Trophoblast cell (in vitro differentiated cells and primary cell): ENCODE measurements around the gene PLEKHA7. TPM values are rescaled to one million over a fixed set of nuclear protein-coding genes. Genes with fewer than 3 reads are reported as not detected.
"Not testable (repeated sequence)": the region's sequence is repeated elsewhere in the genome, so short reads cannot be mapped to it uniquely, and the experiment has no call there.

Source experiments
- DNase-seq, 2 donors: peaks; one replicate each; pipeline ENCODE4 v3.0.0-alpha.2; 2016
- H2AFZ ChIP-seq: 2 replicates; pipeline ENCODE4 v1.6.1; 2013; ENCODE audit warnings: low read length, moderate library complexity, mild to moderate bottlenecking; ENCODE audit not compliant: insufficient read depth, poor library complexity
- H2AK5ac ChIP-seq: 2 replicates; pipeline ENCODE4 v1.6.1; 2013; ENCODE audit warnings: mild to moderate bottlenecking, low read length
- H2BK120ac ChIP-seq: 2 replicates; pipeline ENCODE4 v1.6.1; 2013; ENCODE audit warnings: low read length, mild to moderate bottlenecking, moderate library complexity; ENCODE audit not compliant: insufficient read depth, poor library complexity
- H2BK12ac ChIP-seq: 2 replicates; pipeline ENCODE4 v1.6.1; 2013; ENCODE audit warnings: mild to moderate bottlenecking, low read length, moderate library complexity
- H2BK5ac ChIP-seq: 2 replicates; pipeline ENCODE4 v1.6.1; 2013; ENCODE audit warnings: low read length, low read depth, moderate library complexity, mild to moderate bottlenecking; ENCODE audit not compliant: poor library complexity
- H3K14ac ChIP-seq: 2 replicates; pipeline ENCODE4 v1.6.1; 2013; ENCODE audit warnings: mild to moderate bottlenecking, low read length
- H3K18ac ChIP-seq: 2 replicates; pipeline ENCODE4 v1.6.1; 2013; ENCODE audit warnings: mild to moderate bottlenecking, low read length
- H3K23ac ChIP-seq: 2 replicates; pipeline ENCODE4 v1.6.1; 2013; ENCODE audit warnings: low read length
- H3K27ac ChIP-seq: 2 replicates; pipeline ENCODE4 v1.5.1; 2013; ENCODE audit warnings: low read depth, mild to moderate bottlenecking, inconsistent platforms, low read length, moderate library complexity
- H3K27me3 ChIP-seq: 2 replicates; pipeline ENCODE4 v1.6.1; 2013; ENCODE audit warnings: inconsistent platforms, mild to moderate bottlenecking, low read length, moderate library complexity; ENCODE audit not compliant: insufficient read depth
- H3K36me3 ChIP-seq, 2 experiments: 1 replicate in 1 of 2; 2 replicates in 1 of 2; pipeline ENCODE4 v1.6.1; 2013; ENCODE audit warnings: low read length in 2 of 2, mild to moderate bottlenecking in 2 of 2, moderate library complexity in 1 of 2; ENCODE audit not compliant: insufficient read depth in 2 of 2, control insufficient read depth in 1 of 2
- H3K4ac ChIP-seq: 2 replicates; pipeline ENCODE4 v1.6.1; 2013; ENCODE audit warnings: low read depth, mild to moderate bottlenecking, low read length, moderate library complexity
- H3K4me1 ChIP-seq, 2 experiments: 1 replicate in 1 of 2; 2 replicates in 1 of 2; pipeline ENCODE4 v1.6.1; 2013; ENCODE audit warnings: low read length in 2 of 2, mild to moderate bottlenecking in 2 of 2, moderate library complexity in 1 of 2; ENCODE audit not compliant: insufficient read depth in 2 of 2, control insufficient read depth in 1 of 2
- H3K4me2 ChIP-seq: 2 replicates; pipeline ENCODE4 v1.6.1; 2013; ENCODE audit warnings: inconsistent platforms, mild to moderate bottlenecking, low read length, moderate library complexity
- H3K4me3 ChIP-seq: 2 replicates; pipeline ENCODE4 v1.5.1; 2013; ENCODE audit warnings: mild to moderate bottlenecking, low read depth, low read length, inconsistent platforms
- H3K79me1 ChIP-seq: one replicate; pipeline ENCODE4 v1.6.1; 2013; ENCODE audit warnings: low read length
- H3K79me2 ChIP-seq: 2 replicates; pipeline ENCODE4 v1.6.1; 2013; ENCODE audit warnings: low read length, mild to moderate bottlenecking; ENCODE audit not compliant: control insufficient read depth, insufficient read depth, poor library complexity
- H3K9ac ChIP-seq: 2 replicates; pipeline ENCODE4 v1.6.1; 2013; ENCODE audit warnings: mild to moderate bottlenecking, low read length
- H3K9me3 ChIP-seq: 2 replicates; pipeline ENCODE4 v1.6.1; 2013; ENCODE audit warnings: low read depth, mild to moderate bottlenecking, control low read depth, inconsistent platforms, low read length; ENCODE audit not compliant: insufficient read depth
- H4K12ac ChIP-seq: 2 replicates; pipeline ENCODE4 v1.6.1; 2013; ENCODE audit warnings: low read depth, mild to moderate bottlenecking, low read length, moderate library complexity
- H4K8ac ChIP-seq: 2 replicates; pipeline ENCODE4 v1.6.1; 2013; ENCODE audit warnings: low read depth, mild to moderate bottlenecking, low read length, moderate library complexity
- H4K91ac ChIP-seq: one replicate; pipeline ENCODE4 v1.6.1; 2013; ENCODE audit warnings: low read depth, mild to moderate bottlenecking, low read length, moderate library complexity
- WGBS: extraction: QIAGEN DNeasy Blood & Tissue Kit; methylation state at CpG from one replicate; pipeline ENCODE4 v1.1.7; 2013; ENCODE audit warnings: missing lambda C conversion rate; ENCODE audit not compliant: insufficient read length, insufficient coverage; ENCODE audit errors: extremely low coverage; 5-methylcytosine and 5-hydroxymethylcytosine counted together
- polyA plus RNA-seq: library from polyadenylated mRNA; stranded (reverse); fragments of 200-250 nt; gene quantifications from 2 replicates; pipeline ENCODE4 v1.2.3, GENCODE V29; 2013

The PLEKHA7 gene, protein sequence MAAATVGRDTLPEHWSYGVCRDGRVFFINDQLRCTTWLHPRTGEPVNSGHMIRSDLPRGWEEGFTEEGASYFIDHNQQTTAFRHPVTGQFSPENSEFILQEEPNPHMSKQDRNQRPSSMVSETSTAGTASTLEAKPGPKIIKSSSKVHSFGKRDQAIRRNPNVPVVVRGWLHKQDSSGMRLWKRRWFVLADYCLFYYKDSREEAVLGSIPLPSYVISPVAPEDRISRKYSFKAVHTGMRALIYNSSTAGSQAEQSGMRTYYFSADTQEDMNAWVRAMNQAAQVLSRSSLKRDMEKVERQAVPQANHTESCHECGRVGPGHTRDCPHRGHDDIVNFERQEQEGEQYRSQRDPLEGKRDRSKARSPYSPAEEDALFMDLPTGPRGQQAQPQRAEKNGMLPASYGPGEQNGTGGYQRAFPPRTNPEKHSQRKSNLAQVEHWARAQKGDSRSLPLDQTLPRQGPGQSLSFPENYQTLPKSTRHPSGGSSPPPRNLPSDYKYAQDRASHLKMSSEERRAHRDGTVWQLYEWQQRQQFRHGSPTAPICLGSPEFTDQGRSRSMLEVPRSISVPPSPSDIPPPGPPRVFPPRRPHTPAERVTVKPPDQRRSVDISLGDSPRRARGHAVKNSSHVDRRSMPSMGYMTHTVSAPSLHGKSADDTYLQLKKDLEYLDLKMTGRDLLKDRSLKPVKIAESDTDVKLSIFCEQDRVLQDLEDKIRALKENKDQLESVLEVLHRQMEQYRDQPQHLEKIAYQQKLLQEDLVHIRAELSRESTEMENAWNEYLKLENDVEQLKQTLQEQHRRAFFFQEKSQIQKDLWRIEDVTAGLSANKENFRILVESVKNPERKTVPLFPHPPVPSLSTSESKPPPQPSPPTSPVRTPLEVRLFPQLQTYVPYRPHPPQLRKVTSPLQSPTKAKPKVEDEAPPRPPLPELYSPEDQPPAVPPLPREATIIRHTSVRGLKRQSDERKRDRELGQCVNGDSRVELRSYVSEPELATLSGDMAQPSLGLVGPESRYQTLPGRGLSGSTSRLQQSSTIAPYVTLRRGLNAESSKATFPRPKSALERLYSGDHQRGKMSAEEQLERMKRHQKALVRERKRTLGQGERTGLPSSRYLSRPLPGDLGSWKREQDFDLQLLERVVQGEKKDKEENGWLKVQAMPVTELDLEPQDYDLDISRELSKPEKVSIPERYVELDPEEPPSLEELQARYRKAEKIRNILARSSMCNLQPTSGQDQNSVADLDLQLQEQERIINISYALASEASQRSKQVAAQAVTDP
- polyA plus RNA-seq = 33.1 and 34.0 TPM in 2 replicates

DNA sequence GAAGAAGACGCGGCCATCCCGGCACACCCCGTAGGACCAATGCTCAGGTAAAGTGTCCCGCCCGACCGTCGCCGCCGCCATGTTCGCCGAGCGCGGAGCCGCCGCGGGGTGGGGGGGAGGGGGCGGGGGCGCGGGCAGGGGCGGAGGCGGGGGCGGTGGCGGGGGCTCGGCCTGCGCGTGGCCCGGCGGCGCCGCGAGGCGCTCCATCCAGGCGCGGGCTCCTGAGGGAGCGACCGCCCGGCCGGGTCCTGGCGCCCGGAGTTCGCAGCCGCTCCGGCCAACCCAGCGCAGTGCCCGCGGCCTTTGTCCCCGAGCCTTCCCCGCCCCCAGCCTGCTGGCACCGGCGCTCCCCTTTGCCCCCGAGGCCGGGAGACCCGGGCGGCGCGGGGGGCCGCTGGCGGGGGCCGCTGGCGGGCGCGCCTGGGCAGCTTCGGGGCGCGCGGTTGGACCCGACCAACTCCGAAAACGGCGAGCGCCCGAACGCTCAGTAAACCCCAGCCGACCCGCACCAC, at the start of gene PLEKHA7:
Gene PLEKHA7, minus strand, starts transcription at position 94 of the 512 bp plus-strand sequence. Its CDS starts 13 bp downstream, at position 81.
- Histone ChIP-seq H3K18ac (peak within 1 kb of the TSS; percentile 78), H4K91ac (peak within 1 kb of the TSS; percentile 77), H3K79me1 (peaks cover 5% of the 10 kb centered on the region), H3K9me3 (no peaks in the 10 kb centered on the region), H3K23ac (no peak within 1 kb of the TSS), H3K79me2 (no peaks in the 10 kb centered on the region), H3K14ac (peak within 1 kb of the TSS; percentile 29), H3K27me3 (no peaks in the 10 kb centered on the region), H3K4ac (no peak within 1 kb of the TSS), H4K8ac (peak within 1 kb of the TSS; percentile 62), H3K27ac (peak within 1 kb of the TSS; percentile 22), H3K4me3 (peak within 1 kb of the TSS; percentile 81), H2BK12ac (peak within 1 kb of the TSS; percentile 42), H2BK5ac (no peak within 1 kb of the TSS), H2AK5ac (no peak within 1 kb of the TSS), H3K9ac (peak within 1 kb of the TSS; percentile 28), H2BK120ac (peak within 1 kb of the TSS; percentile 8), H3K36me3 (no peaks in the 10 kb centered on the region), H3K4me1 (peaks cover 10 to 14% of the 10 kb centered on the region in 2 experiments), H2AFZ (peak within 1 kb of the TSS; percentile 28), H3K4me2 (peak within 1 kb of the TSS; percentile 96), H4K12ac (peak within 1 kb of the TSS; percentile 16)
- peak in 1 of 2 donors; percentile 29 for DNase-seq
- WGBS = no CpG with 5 or more reads among the region's 76 CpGs

DNA sequence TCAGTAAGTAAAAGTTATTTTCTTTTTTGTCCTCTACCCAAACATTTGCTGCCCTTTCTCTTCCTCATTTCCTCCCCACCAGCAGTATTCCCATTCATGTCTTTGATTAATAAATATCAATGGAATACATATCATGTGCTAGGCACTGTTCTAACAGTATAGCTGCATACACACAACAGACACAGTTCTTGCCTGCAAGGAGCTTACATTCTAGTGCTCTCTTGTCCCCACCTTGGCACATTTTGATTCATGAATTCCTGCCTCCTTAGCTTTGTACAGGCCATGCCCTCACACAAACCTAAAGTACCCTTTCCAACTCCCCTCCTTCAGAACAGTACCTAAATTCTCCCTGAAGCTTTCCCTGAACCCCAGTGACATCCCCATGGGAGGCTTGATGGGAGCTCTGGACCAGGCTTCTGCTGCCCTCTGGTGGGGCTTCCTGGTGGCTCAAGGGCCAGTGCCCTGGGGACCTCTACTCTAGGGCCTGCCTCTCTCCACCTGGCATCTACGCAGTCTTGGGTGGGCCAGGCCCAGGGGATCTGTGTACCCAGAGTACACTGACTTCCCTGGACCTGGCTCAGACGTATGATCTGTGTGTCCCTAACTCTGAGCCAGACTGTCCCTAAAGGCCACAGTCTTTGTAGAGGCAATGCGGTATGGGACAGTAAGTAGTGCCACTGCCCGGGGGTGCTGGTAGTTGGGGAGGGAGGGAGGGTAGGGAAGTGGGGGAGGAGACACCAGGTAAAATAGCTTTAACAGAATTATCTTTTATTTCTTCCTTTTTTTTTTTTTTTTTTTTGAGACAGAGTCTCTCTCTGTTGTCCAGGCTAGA, 49.2 kb upstream of the PLEKHA7 start:
- H3K27ac ChIP-seq = no peak overlapping the region
- H2AK5ac ChIP-seq = no peak overlapping the region
- no peaks in the 10 kb centered on the region for H3K79me2 ChIP-seq
- H4K91ac ChIP-seq = no peak overlapping the region
- no CpG with 5 or more reads among the region's 4 CpGs for WGBS
- H3K4me2 ChIP-seq = no peak overlapping the region
- no peak overlapping the region for H2BK12ac ChIP-seq
- H3K14ac ChIP-seq = no peak overlapping the region
- no peaks in the 10 kb centered on the region for H3K36me3 ChIP-seq
- no peaks in the 10 kb centered on the region for H3K4me1 ChIP-seq
- H3K4me3 ChIP-seq = no peak overlapping the region
- H3K79me1 ChIP-seq = no peaks in the 10 kb centered on the region
- no peak overlapping the region for H2BK5ac ChIP-seq
- no peak overlapping the region for H4K8ac ChIP-seq
- H2BK120ac ChIP-seq = no peak overlapping the region
- no peaks in the 10 kb centered on the region for H3K27me3 ChIP-seq
- H3K18ac ChIP-seq = no peak overlapping the region
- DNase-seq = peak; percentile 53 to 69
- H3K9ac ChIP-seq = no peak overlapping the region
- no peaks in the 10 kb centered on the region for H3K9me3 ChIP-seq
- H2AFZ ChIP-seq = no peak overlapping the region
- no peak overlapping the region for H3K23ac ChIP-seq
- H3K4ac ChIP-seq = no peak overlapping the region
- H4K12ac ChIP-seq = no peak overlapping the region

DNA sequence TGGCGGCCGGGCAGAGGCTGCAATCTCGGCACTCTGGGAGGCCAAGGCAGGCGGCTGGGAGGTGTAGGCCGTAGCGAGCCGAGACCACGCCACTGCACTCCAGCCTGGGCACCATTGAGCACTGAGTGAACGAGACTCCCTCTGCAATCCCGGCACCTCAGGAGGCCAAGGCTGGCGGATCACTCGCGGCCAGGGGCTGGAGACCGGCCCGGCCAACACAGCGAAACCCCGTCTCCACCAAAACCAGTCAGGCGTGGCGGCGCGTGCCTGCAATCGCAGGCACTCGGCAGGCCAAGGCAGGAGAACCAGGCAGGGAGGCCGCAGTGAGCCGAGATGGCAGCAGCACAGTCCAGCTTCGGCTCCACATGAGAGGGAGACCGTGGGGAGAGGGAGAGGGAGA, 36.9 kb upstream of the PLEKHA7 start:
- H3K9me3 ChIP-seq, H3K18ac ChIP-seq, H2AFZ ChIP-seq, H2BK5ac ChIP-seq, H3K9ac ChIP-seq, H3K4me1 ChIP-seq, H3K27ac ChIP-seq, H3K4ac ChIP-seq, H3K36me3 ChIP-seq, H4K91ac ChIP-seq, H4K8ac ChIP-seq, H3K27me3 ChIP-seq, H3K14ac ChIP-seq, DNase-seq, H3K79me1 ChIP-seq, H3K23ac ChIP-seq, H3K79me2 ChIP-seq, H2BK12ac ChIP-seq, H2BK120ac ChIP-seq, H4K12ac ChIP-seq, H3K4me3 ChIP-seq, H2AK5ac ChIP-seq, H3K4me2 ChIP-seq: not testable (repeated sequence)
- no CpG with 5 or more reads among the region's 27 CpGs for WGBS
